ENCODE measurements around the gene MIGA1. TPM values are rescaled to one million over a fixed set of nuclear protein-coding genes. Genes with fewer than 3 reads are reported as not detected.

MIGA1 gene
- total and polyA plus RNA-seq, 2 of the 4 experiments (the other 2 are of a cell fraction): 5.7 to 16.3 TPM

DNA sequence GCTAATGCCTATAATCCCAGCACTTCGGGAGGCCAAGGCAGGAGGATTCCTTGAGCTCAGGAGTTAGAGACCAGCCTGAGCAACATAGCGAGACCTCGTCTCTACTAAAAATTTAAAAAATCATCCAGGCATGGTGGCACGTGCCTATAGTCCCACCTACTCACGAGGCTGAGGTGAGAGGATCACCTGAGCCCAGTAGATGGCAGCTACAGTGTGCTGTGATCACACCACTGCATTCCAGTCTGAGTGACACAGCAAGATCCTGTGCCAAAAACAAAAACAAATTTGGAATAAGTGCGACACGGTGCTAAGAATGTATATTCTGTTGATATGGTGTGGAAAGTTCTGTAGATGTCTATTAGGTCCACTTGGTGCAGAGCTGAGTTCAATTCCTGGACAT is 34.9 kb upstream of the MIGA1 start:
- Histone ChIP-seq H2AK5ac (ENCODE audit: low read depth, low read length) (no peak overlapping the region), H3K4me3 (ENCODE audit: insufficient read depth, low read depth, low read length) (no peak overlapping the region), H2AFZ (replicated peaks; ENCODE audit: low read length, poor library complexity) (no peak overlapping the region), H4K5ac (ENCODE audit: low read depth, low read length) (no peak overlapping the region), H3K9ac (ENCODE audit: low read depth, low read length) (no peak overlapping the region), H3K27me3 (ENCODE audit: control insufficient read depth, insufficient read depth, low read length) (no peaks in the 10 kb centered on the region), H3K9me1 (ENCODE audit: insufficient read depth, low read length) (peaks cover 6% of the 10 kb centered on the region; the same call in 1 of the 2 replicates), H3K4ac (ENCODE audit: low read depth, low read length) (no peak overlapping the region), H4K91ac (ENCODE audit: insufficient read depth, low read depth, low read length) (no peak overlapping the region), H3K27ac (ENCODE audit: insufficient read depth, low read length) (no peak overlapping the region), H3K56ac (ENCODE audit: extremely low read depth, insufficient read depth, low read length) (no peak overlapping the region), H2BK20ac (ENCODE audit: low read depth, low read length) (no peak overlapping the region), H3K4me1 (ENCODE audit: control insufficient read depth, insufficient read depth, low read length) (no peaks in the 10 kb centered on the region), H2BK120ac (ENCODE audit: low read depth, low read length) (no peak overlapping the region), H2BK5ac (ENCODE audit: low read depth, low read length, poor library complexity, severe bottlenecking) (no peak overlapping the region), H3K36me3 (ENCODE audit: control insufficient read depth, insufficient read depth, low read length) (peaks cover 5% of the 10 kb centered on the region; the same call in 1 of the 2 replicates), H3K4me2 (ENCODE audit: low read depth, low read length) (no peak overlapping the region), H2BK15ac (ENCODE audit: low read depth, low read length) (no peak overlapping the region), H2AK9ac (replicated peaks; ENCODE audit: low read depth, low read length, poor library complexity) (no peak overlapping the region), H4K8ac (ENCODE audit: low read depth in 2 of 2, low read length in 2 of 2) (no peak overlapping the region), H3K79me1 (ENCODE audit: low read depth in 1 of 2, low read length in 2 of 2) (peaks cover 15 to 50% of the 10 kb centered on the region in 2 experiments), H3K18ac (ENCODE audit: low read depth, low read length) (no peak overlapping the region), H3K23ac (ENCODE audit: low read depth, low read length) (no peak overlapping the region), H3K9me3 (ENCODE audit: control insufficient read depth, insufficient read depth, low read length) (no peaks in the 10 kb centered on the region), H4K20me1 (ENCODE audit: insufficient read depth, low read length) (peaks cover 31% of the 10 kb centered on the region), H3K14ac (replicated peaks; ENCODE audit: low read depth, low read length) (no peak overlapping the region)
- WGBS, 2 experiments (ENCODE audit: extremely low coverage in 2 of 2, insufficient read length in 1 of 2): 57% methylated on average over 3 of the region's 7 CpGs; no CpG with 5 or more reads in 1 of the 2 experiments
- ChIA-PET CTCF (no interaction called here), POLR2A (ENCODE audit: unreplicated experiment) (no interaction called here)
- in situ Hi-C loops (cut with MboI; ENCODE audit: low sequenced_read_pairs) (no loop called here), dilution Hi-C loops (cut with HindIII; ENCODE audit: low sequenced_read_pairs, unreplicated experiment) (no loop called here), intact Hi-C loops (cut with micrococcal nuclease) (no loop called here)
- no peak for ATAC-seq (ENCODE audit: low read depth)
- TF ChIP-seq BHLHE40 (IDR thresholded peaks at IDR 0.05; ENCODE audit: low read depth, low read length) (no peak), ELK1 (IDR thresholded peaks at IDR 0.05; ENCODE audit: borderline replicate concordance, low read depth, low read length) (no peak), RCOR1 (IDR thresholded peaks at IDR 0.05; ENCODE audit: insufficient replicate concordance, low read length) (no peak), POLR2A (IDR thresholded peaks at IDR 0.05; ENCODE audit: low read depth, low read length) (no peak), RAD21 (IDR thresholded peaks at IDR 0.05; ENCODE audit: low read length) (no peak), FOS (IDR thresholded peaks at IDR 0.05; ENCODE audit: low read depth, low read length) (no peak), USF2 (IDR thresholded peaks at IDR 0.05; ENCODE audit: low read depth, low read length) (no peak), SMC3 (IDR thresholded peaks at IDR 0.05; ENCODE audit: low read depth, low read length) (no peak), CHD1 (IDR thresholded peaks at IDR 0.05; ENCODE audit: low read depth, low read length) (no peak), CEBPB (IDR thresholded peaks at IDR 0.05; ENCODE audit: low read depth, low read length) (no peak), MAFK (IDR thresholded peaks at IDR 0.05; ENCODE audit: low read depth, low read length) (no peak), CTCF (conservative IDR thresholded peaks at IDR 0.05; ENCODE audit: low read depth, low read length) (no peak), RFX5 (IDR thresholded peaks at IDR 0.05; ENCODE audit: low read depth, low read length) (no peak), MAZ (IDR thresholded peaks at IDR 0.05; ENCODE audit: borderline replicate concordance, low read depth, low read length) (no peak), MXI1 (IDR thresholded peaks at IDR 0.05; ENCODE audit: borderline replicate concordance, low read depth, low read length) (no peak), NFE2L2 (IDR thresholded peaks at IDR 0.05; ENCODE audit: low read depth, low read length) (no peak)
- DNase-seq: no peak
- BruUV-seq (replicated peaks): no TSS peak

Data from IMR-90 (cell line).